Panc1 (cell line): ENCODE measurements around the gene MOV10L1.

Experiments
- POLR2AphosphoS5 ChIP-seq: IDR thresholded peaks from 2 replicates; pipeline ENCODE4 v1.6.1; 2012; ENCODE audit warnings: mild to moderate bottlenecking, low read depth, low read length, moderate library complexity
- TCF7L2 ChIP-seq: IDR thresholded peaks from 2 replicates; pipeline ENCODE4 v1.6.1; 2011; ENCODE audit warnings: mild to moderate bottlenecking, low read depth, low read length, inconsistent platforms
- TF ChIP-seq, protein P1 (sequence below): fragments of 450-650 bp; IDR thresholded peaks from 2 replicates; pipeline ENCODE4 v1.5.1; 2017; ENCODE audit warnings: mild to moderate bottlenecking
- TF ChIP-seq, protein P2 (sequence below), 2 experiments: IDR thresholded peaks; 2 replicates each; pipeline ENCODE4 v1.6.1; 2011 to 2012; ENCODE audit warnings: low read depth in 2 of 2, control low read depth in 1 of 2, low read length in 1 of 2, mild to moderate bottlenecking in 1 of 2, moderate library complexity in 1 of 2; ENCODE audit not compliant: insufficient read depth in 1 of 2

DNA sequence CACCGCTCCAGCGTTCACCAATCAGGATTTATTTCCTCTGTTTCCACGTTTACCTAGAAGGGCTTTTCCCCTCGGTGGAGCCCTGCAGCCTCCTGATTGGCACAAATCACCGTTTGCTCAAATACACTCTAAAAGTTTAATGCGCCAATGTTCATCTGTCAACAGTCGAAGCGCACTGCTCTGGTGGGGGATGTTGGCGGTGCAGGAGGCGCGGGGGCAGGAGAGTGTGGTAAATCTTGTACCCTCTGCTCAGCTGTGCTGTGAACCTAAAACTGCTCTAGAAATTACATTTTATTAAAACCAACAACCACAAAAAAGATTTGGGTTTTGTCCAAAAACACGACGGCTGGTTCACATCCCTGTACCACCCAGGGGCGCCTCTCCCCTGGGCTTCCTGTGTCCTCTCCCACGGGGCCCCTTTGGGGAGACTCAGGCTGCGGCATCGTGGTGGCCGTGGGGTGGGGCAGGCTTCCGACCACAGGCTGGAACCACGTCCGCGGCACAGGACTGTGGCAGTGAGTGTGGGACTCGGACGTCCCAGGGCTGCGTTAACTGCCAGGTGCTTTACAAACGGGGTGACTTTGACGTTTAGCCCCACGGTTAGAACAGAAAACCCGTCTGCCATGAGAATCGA lies 45.2 kb upstream of the MOV10L1 start:
- TF ChIP-seq, protein P1, sequence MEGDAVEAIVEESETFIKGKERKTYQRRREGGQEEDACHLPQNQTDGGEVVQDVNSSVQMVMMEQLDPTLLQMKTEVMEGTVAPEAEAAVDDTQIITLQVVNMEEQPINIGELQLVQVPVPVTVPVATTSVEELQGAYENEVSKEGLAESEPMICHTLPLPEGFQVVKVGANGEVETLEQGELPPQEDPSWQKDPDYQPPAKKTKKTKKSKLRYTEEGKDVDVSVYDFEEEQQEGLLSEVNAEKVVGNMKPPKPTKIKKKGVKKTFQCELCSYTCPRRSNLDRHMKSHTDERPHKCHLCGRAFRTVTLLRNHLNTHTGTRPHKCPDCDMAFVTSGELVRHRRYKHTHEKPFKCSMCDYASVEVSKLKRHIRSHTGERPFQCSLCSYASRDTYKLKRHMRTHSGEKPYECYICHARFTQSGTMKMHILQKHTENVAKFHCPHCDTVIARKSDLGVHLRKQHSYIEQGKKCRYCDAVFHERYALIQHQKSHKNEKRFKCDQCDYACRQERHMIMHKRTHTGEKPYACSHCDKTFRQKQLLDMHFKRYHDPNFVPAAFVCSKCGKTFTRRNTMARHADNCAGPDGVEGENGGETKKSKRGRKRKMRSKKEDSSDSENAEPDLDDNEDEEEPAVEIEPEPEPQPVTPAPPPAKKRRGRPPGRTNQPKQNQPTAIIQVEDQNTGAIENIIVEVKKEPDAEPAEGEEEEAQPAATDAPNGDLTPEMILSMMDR, result no peak
- TF ChIP-seq POLR2AphosphoS5 (no peak), TCF7L2 (no peak)
- TF ChIP-seq, protein P2, sequence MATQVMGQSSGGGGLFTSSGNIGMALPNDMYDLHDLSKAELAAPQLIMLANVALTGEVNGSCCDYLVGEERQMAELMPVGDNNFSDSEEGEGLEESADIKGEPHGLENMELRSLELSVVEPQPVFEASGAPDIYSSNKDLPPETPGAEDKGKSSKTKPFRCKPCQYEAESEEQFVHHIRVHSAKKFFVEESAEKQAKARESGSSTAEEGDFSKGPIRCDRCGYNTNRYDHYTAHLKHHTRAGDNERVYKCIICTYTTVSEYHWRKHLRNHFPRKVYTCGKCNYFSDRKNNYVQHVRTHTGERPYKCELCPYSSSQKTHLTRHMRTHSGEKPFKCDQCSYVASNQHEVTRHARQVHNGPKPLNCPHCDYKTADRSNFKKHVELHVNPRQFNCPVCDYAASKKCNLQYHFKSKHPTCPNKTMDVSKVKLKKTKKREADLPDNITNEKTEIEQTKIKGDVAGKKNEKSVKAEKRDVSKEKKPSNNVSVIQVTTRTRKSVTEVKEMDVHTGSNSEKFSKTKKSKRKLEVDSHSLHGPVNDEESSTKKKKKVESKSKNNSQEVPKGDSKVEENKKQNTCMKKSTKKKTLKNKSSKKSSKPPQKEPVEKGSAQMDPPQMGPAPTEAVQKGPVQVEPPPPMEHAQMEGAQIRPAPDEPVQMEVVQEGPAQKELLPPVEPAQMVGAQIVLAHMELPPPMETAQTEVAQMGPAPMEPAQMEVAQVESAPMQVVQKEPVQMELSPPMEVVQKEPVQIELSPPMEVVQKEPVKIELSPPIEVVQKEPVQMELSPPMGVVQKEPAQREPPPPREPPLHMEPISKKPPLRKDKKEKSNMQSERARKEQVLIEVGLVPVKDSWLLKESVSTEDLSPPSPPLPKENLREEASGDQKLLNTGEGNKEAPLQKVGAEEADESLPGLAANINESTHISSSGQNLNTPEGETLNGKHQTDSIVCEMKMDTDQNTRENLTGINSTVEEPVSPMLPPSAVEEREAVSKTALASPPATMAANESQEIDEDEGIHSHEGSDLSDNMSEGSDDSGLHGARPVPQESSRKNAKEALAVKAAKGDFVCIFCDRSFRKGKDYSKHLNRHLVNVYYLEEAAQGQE (IDR thresholded peaks at IDR 0.05; ENCODE audit: insufficient read depth in 1 of 2, low read depth in 2 of 2, low read length in 1 of 2), result no peak
